Activated CD4-positive, alpha-beta T cell treated with anti-CD3 and anti-CD28 coated beads for 4 hours (primary cell): ENCODE data around the gene HVCN1.
A peak's percentile ranks its signal among the peaks of the same experiment; 100 is the strongest.
"Not testable (repeated sequence)": the region's sequence is repeated elsewhere in the genome, so short reads cannot be mapped to it uniquely, and the experiment has no call there.

ENCODE experiments used
- DNase-seq, 2 donors: peaks; one replicate each; pipeline ENCODE4 v3.0.0-alpha.2; 2020

Gene HVCN1

DNA sequence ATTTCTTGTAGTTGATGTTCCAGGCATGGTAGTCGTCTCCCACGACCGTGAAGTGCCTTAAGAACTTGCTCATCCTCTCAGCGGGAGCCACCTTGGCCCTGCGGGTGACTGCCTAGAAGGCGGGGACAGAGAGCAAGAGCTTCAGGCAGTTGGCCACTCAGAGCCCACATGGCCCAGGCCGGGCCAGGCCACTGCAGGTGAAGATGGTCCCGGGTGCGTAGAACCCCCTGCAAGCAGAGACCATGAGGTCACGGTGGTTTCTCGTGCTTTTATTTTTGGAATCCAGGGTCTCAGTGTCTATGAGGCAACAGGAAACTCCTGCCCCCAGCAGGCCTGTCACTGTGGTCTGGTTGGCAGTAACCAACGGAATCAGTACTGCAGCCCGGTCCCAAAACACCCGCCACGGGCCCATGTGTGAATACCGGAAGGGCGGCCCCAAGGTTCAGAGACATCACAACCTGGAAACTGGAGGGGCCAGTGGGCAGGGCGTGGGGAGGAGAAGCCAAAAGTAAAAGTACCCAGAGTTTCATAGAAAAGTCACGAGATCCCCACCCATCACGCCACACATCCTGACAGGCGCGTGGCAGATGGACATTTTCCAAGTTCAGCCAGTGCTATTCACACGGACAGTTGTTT is 27.5 kb downstream of the HVCN1 start:
- peak in 1 of 2 donors; percentile 16 for DNase-seq

DNA sequence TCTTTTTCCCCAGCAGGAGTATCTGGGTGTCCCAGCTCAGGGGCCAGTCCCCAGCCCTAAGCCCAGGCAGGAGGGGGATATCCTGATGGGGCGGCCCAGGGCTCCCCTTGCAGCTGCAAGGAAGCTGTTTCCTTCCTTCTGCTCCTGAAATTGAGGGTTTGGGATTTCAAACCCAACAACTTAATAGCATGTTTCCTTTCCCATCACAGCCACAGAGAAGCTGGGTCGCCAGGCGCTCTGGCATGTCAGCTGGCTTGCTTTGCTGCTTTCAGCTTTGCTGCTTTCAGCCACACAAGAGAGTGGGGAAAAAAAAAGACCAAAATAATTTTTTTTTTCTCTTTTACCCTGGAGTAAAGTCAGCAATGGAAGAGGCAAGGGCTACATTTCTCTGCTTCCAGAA is 30.0 kb downstream of the HVCN1 start:
- DNase-seq, result no peak

DNA sequence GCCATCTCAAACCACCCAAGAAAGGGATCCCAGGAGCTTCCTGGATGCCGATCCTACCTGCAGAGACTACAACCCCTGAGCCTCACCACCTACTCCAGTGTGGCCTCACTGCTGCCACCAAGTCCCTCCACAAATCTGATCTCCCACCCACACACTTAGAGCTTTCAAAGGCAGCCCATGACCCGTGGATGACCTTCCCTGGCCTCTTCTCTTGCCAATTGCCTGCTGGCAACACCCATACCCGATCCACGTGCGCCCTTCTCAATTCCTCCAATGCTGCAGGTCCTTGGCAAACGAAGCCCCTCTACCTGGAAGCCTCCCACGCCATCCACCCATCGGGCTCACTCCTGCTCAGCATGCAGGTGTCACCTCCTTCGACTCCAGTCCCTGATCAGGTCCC is 30.7 kb downstream of the HVCN1 start:
- DNase-seq, result no peak

DNA sequence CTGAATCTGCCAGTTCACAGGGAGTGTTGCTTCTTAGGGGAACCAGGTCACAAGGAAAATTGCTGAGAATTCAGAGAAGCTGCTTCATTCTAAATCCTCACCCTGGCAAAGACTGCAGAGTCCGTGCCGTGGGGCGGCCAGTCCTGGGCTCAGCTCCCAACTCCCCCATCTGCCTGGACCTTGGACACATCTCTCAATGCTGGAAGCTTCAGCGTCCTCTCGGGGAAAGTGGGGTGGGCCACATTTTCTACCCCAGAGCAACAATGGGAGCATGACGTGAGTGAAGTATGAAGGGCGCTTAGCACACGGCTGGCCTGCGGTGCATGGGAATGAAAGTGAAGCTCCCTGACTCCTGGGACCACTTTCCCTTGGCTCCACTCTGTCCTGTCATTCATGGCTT is 31.2 kb downstream of the HVCN1 start:
- no peak for DNase-seq

DNA sequence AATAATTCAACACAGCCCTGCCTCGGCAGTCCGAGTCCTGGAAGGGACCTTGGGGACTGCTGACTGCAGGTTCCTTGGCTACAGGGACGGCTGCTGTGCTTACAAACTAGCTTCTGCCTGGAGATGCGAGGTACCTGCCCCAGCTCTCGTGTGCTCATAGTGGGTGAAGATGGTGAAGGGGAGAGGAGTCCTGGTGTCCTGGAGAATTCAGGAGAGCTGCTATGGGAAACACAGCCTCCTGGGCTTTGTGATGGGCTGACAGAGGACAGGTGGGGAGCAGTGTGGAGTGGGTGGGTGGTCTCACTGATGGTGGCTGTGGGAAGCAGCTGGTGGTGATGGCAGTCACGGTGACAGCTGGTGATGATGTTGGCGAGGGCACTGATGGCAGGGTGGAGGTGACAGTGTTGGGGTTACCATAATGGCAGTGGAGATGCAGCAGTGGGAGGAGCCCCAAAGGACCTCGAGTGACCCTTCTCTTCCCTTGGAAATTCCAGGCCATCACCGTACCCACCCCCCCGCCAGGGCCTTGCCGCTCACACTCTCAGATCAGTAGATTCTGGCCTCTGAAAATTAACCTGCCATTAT is 32.8 kb downstream of the HVCN1 start:
- DNase-seq, result no peak

DNA sequence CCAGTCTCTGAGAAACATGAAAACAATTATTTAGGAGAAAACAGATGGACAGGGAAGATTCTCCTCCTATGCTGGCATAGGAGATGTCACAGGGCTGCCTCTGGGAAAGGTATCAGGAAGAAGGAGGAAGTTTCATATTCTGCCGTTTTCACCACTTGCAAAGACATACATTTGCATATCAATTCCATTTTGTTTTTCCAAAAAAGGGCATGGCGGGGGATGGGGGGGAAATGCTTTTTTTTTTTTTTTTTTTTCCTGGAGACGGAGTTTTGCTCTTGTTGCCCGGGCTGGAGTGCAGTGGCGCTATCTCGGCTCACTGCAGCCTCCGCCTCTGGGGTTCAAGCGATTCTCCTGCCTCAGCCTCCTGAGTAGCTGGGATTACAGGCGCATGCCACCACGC is 34.7 kb downstream of the HVCN1 start:
- not testable (repeated sequence) for DNase-seq

DNA sequence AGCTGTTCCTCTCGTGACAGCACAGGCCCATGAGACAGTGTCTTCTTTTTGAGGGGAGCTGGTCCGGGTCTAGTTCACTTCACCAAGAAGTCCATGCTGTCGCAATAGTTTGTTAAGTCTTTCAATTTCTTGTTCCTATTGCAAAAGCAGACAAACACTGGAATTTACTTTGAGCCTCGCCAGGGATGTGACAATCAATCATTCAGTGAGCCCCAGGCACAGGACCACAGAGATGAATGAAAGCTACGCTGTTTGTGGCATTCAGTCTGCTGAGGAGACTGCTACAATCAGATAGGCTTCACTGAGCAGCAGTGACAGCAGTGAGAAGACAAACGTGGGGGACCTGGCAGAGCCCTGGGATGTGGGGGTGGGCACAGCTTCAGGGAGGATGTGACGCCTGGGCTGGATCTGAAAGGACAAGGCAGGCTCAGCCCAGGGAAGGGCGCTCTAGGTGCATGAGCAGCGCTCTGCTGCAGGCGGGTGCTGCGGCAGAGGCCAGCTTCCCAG is 39.5 kb downstream of the HVCN1 start:
- DNase-seq, result no peak

DNA sequence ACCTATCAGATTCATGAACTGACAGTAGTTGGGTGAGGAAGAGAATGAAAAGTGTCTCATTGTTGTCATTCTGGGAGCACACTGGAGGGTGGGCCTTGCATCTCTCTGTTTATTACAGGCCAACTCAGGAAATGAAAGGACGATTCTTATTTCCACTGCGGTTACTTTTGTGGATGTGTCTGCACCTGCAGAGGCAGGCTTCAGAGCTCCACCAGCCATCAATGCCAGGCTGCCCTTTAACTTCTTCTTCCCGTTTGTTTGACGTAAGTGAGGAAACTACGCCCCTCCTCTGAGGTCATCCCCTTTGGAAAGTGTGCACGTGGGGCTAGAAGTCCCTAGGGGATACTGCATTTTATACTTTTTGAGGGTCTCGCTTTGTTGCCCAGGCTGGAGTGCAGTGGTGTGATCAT is 41.3 kb downstream of the HVCN1 start:
- DNase-seq, result no peak

DNA sequence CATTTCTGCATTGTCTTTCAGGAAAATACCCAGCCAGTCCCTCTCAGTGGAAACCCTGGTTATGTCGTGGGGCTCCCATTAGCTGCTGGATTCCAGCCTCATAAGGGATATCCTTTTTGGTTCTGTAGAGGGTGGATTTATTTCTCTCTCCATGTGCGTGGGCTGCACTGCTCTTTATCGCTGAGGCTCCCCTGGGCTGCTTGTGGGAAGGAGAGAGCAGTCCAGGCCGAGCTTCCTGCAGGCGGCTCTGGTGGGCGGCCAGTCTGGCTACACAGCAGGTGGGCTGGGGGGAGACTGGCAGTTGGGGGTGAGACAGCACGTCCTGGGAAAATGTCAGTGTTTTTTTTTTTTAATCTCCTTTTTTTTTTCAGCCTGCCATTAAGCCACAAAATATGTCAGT is 47.4 kb downstream of the HVCN1 start:
- DNase-seq, result no peak

DNA sequence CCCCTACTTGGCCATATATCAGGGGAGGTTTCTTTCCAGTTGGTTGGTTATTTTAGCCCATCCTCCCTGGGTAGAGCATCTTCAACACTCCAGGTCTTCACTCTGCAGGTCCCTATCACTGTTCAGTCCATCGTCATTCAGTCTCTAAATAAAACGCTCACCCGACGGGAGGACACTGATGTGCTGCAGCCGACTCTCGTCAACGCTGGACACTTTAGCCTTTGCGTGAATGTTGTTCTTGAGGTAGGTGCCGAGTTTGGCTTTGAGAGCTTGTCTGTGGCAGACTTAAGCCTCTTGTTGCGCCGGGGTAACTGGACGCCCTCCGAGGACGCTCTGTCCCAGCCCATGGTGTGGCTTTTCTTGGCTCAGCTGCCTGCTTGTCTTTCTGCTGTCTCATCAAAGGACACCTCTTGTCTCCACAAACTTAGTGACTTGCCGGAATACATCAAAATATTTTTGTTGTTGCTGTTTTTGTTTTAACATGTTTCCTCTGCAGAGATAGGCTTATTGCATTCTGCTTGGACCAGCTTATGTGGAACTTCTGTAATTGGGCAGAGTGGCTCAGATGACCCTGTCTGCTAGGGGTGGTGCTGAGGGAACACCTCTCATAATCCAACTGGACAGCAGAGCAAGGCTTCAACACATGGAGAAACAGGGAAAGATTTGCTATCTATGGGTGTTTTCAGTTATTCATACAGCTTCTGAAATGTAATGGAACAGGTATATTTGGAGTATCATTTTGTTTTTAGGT is 48.5 kb downstream of the HVCN1 start:
- DNase-seq, result no peak

DNA sequence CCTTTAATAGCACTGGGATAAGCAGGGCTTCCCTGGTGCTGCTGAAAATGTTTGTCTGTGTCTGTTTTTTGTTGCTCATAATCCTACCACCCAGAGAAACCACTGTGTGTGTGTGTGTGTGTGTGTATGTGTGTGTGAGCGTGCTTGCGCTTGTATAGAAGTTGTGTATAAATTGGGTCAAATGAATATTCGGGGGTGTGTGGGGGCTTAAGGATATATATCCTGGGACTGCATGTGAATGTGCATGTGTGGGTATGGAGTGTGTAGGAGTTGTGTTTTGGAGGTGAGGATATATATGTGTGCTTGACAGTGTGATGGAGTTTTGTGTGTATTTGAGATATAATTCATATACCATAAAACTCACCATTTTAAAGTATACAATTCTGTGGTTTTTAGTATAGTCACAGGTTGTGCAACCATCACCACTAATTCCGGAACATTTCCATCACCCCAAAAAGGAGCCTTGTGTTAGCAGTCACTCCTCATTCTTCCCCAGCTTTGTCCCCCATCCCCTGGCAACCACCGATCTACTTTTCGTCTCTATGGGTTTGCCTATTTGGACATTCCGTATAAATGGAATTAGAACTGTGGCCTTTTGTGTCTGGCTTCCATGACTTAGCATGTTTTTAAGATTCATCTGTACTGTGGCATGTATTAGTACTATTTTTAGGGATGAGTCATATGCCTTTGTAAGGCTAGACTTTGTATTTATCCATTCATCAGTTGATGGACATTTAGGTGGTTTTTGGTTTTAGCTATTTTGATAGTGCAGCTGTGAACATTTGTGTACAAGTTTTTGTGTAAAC is 49.4 kb downstream of the HVCN1 start:
- DNase-seq, result no peak

DNA sequence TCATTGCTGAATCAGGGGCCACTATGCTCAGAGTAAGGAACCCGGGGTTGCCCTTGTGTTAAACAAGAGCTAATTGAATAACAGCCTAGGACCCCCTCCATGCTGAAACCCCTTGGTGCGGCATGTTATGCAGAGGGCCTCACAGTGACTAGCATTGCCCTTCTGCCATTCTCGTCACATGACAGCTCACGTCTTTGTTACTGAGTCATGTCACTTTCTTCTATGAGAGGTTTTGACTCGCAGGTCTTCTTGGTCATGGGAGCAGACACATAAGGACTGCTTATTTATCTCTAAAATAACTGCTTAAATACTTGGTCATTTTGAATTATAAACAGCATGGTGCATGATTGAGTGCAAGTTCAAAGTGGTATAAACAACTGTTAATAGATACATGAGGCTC is 50.1 kb downstream of the HVCN1 start:
- DNase-seq, result no peak

DNA sequence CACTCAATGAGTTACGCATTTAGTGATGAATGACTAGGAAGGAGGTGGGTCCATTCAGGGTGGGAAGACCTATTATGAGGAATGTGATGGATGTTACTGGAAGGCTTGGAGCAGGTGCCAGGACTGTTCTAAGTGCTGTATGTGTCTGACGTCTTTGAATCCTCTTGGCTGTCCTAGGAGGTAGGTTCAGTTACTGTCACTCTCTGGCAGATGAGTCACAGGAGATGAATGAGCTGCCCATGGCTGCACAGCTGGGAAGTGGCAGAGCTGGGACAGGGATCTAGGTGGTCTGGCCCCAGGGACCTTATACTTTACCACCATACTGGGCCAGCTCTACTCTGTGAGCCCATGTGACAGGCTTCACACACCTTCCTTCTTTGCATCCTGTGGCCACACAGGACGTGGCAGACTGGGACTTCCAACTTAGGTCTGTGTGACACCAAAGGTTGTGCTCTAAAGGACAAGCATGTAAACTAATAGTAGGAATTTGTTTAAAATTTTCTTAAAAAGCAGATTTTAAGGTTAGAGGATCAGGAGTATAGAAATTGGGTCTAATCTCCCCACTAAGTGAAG is 51.0 kb downstream of the HVCN1 start:
- DNase-seq, result no peak

DNA sequence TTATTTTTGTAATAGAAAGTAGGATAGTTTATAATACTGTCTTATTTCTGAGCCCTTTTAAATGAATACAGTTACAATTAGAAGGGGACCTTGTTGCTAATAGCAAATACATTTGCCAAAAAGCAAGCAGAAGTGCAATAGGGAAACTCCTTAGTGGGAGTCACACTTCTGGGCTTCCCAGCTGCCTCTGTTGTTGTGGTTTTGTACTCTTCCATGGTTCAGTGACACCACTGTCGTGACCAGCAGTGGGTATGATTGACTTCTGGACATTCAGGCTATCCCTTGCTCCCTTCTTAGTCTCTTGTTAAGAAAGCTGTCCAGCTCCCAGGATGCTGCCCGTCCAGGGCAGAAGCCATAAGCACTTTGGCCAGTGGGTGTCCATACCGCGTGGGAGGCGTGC is 52.4 kb downstream of the HVCN1 start:
- no peak for DNase-seq

DNA sequence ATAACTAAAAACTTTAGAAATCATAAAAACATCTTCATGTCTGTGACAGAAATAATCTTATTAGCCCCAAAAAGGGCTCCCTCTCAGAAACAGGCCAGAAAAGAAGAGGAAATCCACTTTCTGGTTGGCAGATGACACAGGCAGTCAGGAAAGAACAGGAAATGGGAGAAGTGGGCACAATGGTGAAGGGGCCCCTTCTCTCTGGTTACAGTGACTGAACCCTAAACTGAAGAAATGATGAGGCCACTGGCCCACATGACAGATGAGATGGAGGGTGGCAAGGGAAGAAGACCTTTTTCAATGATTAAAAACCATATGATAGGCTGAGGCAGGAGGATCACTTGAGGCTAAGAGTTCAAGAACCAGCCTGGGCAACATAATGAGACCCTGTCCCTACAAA is 53.9 kb downstream of the HVCN1 start:
- no peak for DNase-seq

DNA sequence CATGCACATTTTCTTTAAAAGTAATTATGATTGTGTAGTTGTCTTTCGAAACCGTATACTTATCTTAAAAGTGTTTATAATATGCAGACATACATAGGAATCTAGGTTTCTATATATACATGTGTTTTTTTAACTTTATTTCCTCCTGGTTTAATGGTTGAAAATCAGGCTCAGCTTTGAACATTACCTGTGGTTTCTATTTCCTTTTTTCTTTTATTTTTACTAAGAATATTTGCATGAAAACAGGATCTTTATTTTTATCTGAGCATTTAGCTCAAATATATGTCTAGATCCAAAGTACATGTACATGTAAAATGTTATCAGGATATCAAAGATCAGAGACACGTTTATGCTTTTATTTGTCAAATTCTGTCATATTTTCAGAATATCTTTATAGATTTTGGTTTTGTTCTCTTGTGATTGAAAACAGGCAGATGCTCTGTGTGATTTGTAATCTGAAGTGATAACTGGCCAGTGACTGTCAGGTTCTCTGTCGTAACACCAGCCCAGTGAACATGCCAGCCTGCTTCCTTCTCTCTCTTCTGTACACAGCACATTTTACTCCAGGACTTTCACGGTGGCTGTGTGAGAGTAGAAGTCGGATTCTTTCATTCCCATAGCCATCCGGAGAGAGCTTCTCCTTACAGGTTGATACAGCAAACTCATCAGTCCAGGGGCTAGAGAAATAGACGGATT is 61.3 kb downstream of the HVCN1 start:
- no peak for DNase-seq

DNA sequence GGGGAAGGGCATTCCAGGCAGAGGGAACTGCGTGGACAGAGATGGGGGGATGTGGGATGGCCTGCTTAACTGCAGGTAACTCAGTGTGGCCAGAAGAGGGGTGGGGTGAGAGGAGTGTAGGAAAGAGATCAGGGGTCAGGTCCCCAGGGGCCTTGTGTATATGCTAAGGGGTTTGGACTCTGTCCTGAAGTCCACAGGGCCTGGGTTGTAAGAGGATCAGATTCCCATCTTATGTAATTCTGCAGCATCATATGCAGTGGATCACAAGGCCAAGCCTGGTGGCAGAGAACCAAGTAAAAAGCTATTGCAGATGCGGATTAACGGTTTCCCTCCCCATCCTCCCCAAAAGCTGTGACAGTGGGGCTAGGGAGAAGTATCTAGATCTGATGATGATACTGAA is 66.3 kb downstream of the HVCN1 start:
- DNase-seq, result no peak

DNA sequence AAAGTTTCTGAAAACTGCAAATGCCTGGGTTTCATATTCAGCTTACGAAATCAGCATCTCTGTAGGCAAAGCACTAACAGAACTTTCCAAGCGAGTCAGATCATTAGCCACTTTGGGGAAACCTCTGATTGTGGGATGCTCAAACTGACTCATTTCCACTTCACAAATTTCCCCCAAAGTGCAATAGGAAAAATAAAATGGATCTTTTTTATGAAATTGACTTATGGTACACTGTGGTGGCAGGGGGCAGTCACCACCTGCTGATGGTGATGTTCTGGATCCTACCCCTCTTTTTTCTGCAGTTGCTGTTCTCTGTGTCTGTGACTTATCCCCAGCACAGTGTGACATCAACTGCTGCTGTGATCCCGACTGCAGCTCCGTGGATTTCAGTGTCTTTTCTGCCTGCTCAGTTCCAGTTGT is 69.4 kb downstream of the HVCN1 start:
- DNase-seq, result no peak

DNA sequence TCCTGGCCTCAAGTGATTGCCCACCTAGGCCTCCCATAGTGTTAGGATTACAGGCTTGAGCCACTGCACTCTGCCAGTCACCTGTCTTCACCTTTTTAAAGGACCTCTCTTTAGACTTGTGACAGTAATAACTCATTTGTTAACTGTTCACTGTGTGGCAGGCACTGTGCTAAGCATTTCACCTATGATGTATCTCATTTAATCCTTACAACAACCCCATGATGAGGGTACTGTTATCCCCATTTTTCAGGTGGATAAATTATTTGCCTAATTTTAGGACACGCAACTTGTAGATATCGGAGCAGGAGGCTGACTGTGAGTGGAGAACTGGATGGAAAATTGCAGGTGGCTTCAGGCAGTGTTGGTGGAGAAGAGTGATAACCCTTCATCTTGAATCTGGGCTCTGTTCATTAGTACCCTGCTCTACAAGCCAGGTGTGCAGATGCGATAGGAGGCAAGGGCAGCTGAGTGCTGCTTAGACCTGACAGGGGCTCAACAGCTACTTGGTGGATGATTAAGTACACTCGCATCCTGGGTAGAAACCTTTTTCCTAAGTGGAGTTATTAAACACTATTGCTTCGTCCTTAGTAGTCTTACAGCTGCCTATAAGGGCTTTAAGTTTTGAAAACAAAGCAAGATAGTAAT is 72.3 kb downstream of the HVCN1 start:
- DNase-seq, result no peak

DNA sequence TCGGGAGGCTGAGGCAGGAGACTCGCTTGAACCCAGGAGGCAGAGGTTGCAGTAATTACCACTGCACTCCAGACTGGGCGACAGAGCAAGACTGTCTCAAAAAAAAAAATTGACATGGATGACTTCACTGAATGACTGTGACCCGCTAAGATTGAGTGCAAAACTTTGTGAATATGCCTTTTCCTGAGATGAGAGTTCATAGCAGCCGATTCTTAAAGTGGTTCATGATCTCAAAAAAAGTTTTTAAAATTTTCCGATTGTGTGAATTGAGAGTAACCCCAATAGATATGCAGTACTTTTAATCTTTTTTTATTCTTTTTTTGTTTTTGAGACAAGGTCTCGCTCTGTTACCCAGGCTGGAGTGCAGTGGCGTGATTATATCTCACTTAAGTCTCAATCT is 73.7 kb downstream of the HVCN1 start:
- no peak for DNase-seq

DNA sequence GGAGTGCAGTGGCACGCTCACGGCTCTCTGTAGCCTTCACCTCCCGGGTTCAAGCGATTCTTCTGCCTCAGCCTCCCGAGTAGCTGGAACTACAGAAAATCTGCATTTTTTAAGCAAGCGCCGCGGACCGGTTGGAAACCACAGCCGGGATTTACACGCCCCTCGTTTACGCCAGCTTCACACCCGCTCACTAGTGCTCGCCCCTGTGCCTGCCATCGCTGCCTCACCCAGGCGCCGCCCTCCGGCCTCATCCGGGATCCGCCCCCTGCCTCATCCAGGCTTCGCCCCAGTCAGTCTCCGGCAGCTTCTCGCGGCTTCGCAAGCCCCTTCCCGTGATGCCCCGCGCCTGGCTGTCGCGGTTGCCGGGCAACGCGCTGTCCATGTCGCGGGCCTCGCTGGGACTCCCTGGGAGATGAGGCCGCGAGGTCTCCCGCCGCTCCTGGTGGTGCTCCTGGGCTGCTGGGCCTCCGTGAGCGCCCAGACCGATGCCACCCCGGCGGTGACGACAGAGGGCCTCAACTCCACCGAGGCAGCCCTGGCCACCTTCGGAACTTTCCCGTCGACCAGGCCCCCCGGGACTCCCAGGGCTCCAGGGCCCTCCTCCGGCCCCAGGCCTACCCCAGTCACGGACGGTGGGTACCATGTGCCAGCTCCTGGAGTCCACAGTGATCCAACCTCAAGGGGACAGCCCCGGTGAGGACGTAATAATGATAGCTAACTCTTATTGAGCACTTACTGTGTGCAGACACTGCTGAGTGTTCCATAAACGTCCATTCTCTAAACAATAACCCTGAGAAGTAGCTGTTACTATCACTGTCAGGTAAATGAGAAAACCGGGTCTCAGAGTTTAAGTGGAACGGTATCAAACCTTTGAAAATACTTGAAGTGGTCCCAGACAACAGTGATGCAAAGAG is 74.9 kb downstream of the HVCN1 start, which contains the start of gene TCTN1:
Gene TCTN1 (plus strand): TSS at position 359 of the 914 bp plus-strand sequence. CDS start 54 bp downstream, at position 413.
- peak; percentile 95 to 96 for DNase-seq
